Measurements from ENCODE around the gene DLG2.

DLG2 gene

GRCh38 chr11:84215672-84216071, 1411.5 kb downstream of the DLG2 start:
- no peak for DNase-seq (ENCODE audit: low read depth in 2 of 2)

DNA sequence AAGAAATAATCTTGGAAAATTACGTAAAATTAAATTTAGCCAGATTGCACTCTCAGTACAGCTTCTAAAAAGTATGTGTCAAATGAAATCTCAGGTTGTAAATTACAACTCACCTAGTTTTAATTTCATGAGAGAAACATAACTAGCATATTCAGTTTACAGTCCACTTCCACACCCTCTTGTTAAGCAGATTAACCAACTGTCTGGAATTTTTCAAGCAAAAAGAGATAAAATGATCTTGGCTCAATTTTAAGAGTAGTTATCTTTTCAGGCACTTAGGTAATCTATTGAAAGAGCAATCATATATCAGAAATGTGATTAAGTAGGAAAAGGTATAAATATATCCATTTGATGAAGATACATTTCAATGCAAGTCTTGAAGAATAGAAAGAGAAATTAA, 1412.6 kb downstream of the DLG2 start:
- no peak for DNase-seq (ENCODE audit: low read depth in 2 of 2)

DNA sequence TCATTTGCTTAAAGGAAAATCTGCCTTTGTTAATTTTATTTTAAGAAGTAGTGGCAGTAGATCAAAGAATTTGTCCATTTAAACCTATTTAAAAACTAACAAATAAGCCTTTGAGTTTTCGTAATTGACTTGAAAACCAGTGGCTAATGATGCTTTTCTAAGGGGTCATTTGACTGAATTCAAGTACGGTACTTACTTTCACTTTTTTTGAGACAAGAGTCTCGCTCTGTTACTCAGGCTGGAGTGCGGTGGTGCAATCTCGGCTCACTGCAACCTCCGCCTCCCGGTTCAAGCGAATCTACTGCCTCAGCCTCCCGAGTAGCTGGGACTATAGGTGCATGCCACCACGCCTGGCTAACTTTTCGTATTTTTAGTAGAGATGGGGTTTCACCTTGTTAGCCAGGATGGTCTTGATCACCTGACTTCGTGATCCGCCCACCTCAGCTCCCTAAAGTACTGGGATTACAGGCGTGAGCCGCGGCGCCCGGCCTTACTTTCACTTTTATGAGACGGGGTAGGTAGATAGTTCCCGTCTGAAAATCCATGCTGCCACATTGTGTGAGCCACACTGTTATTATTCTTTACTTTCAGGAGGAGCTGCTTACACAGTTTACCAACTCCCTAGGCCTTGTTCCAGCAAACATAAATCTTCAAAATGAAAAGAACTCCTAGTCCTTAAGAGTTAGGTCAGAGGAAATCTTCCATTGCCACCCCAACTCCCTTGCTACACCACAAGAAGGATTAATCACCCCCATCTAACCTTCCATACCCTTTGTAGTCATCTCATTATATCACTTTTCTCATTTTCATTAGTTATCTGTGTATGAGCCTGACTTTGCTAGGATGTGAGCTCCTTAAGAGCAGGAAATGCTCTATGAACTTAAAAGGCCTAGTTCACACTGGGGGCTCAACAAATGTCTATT, 1414.4 kb downstream of the DLG2 start:
- no peak for DNase-seq (ENCODE audit: low read depth in 2 of 2)

DNA sequence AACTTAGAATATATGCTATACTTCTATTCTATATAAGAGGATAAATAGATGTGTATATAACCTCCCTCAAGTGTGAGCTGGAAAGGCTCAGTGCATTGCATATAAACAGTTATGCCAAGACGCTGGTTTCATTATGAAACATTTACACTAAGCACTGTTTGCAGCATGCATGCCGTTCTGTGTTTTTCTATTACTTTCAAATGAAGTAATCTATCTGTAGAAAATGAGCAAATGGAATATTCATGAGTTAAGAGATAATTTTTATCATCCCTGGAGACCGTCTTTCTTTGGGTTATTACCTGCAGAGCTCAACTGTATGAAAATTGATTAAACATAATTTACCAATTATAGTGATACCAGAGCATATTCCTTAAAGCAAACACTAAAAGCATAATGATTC, 1415.2 kb downstream of the DLG2 start:
- DNase-seq (ENCODE audit: low read depth in 2 of 2): no peak

- DNase-seq (ENCODE audit: low read depth in 2 of 2): no peak
These were observed 1432.4 kb downstream of the DLG2 start for GRCh38 chr11:84194696-84195095.

DNA sequence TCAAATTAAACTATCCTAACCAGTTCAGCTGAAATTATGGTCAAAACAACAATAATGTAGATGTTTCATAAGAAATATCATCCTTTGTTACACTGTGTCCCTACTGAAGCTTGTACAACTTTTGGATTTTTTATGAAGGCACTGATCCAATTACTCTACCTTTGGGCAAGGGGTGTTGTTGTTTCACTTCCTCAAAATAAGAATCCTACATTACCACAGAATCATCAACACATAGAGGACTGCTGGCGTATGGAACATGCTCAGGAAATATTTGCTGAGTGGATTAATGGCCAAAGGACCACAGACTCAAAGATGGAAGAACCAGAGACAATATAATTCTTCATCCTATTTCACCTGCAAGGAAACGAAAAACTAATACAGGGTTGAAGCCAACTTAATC, 1433.4 kb downstream of the DLG2 start:
- DNase-seq (ENCODE audit: low read depth in 2 of 2): no peak

DNA sequence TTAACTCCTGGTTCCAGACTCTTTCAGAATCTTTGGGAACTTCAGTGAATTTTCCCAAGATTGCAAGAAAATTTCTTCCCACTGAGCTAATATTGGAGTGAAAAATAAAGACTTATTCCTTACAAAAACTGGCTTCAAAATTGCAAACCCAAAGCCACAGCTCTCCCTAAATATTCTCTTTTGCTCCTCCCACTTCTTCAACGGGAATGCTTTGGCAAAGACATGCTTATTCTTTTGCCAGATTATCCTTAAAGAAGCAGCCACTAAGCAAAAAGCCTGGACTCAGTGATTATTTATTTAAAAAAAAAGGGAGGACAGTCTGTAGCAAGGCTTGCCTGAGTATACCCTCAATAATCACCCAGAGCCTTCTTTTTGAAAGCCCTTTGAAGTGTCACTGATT, 1438.6 kb downstream of the DLG2 start:
- DNase-seq (ENCODE audit: low read depth in 2 of 2): no peak

DNA sequence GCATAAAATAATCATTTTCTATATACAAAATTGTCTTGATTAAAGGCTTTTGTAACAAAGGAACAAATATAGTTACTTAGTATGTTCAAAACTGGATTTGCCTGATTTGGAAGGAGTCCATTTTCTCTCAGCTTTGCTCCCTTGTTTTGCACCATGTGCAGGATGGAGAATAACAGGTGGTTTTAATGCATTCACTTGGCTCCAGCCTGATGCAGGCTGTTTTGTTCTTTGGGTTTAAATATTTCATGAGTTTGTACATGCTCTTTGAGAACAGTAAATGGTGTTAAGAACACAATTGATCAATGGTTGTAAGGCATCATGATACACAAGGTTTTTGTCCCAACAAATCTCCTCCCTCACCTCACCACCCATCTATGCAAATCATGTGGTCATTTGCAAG, 1454.1 kb downstream of the DLG2 start:
- no peak for DNase-seq (ENCODE audit: low read depth in 2 of 2)

DNA sequence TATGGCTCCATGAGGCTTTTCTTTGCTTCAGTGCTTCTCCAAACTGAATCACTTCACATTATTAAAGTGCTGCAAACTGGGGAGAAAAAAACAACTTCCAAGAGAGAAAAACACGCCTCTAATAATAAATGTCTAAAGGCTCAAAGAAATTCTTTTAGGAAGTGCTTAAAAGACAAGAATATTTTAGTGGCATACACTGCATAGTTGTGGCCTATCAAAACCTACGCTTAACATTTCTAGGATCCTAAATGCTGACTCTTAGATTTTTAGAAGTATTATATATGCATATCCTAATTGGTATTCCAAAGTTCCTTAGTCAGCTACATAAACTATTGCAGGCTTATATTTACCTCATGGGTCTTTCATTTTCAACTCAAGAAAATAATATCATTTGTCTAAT, 1462.0 kb downstream of the DLG2 start:
- DNase-seq (ENCODE audit: low read depth in 2 of 2): no peak

DNA sequence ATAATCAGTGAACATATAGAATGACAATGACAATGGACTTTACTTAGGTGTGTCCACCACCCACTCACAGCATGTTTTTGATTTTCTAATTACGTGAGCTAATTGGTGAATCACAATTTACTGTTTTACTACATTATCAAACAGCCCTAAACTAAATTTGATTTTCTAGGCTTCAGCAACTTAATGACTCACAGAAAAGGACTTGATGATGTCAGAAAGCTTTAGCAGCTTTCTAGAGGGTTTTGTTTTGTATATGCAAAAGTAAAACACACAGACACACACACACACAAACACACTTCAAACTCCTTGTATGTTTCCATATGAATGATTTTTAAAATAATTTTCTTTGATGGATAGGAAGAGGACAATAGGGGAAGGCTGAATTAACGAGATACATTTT, 1462.4 kb downstream of the DLG2 start:
- no peak for DNase-seq (ENCODE audit: low read depth in 2 of 2)

- no peak for DNase-seq (ENCODE audit: low read depth in 2 of 2)
These were observed 1464.0 kb downstream of the DLG2 start for GRCh38 chr11:84163116-84163515.

DNA sequence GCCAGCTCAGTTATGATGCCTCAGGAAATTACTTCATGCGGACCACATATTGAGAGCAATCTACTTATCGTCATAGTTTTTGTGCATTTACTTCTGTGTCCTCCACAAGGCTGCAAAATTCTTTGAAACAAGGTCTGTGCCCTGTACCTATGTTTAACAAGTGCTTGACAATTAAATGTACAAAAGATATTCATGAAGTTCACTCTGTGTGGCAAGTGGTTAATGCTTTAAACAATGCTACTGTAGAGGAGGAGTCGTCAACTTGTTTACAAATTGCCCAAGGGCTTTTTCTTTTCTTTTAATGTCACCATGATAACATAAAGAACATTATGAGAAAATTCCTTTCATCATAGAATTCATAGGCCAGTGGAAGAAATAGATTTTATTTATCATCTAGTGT, 1469.5 kb downstream of the DLG2 start:
- DNase-seq (ENCODE audit: low read depth in 2 of 2): no peak

DNA sequence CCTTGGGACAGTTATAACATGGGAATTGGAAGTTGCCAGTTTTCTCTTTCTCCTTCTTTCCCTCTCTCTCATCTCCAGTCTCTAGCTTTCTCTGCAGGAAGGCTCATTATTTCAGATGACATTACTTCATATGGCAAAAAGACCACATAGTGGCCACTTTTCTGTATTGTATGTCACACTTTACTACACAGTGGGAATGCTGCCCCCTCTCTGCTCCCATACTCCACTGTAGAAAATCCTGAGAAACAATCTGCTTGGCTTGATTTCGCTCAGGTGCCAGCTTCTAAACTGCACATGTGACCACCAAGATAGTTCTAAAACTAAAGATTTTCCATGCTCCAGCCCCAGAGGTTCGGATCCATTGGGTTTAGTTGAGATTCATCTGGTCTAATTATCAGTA, 1480.3 kb downstream of the DLG2 start:
- DNase-seq (ENCODE audit: low read depth in 2 of 2): no peak

GRCh38 chr11:84145616-84146185, 1481.4 kb downstream of the DLG2 start:
- no peak for DNase-seq (ENCODE audit: low read depth in 2 of 2)

DNA sequence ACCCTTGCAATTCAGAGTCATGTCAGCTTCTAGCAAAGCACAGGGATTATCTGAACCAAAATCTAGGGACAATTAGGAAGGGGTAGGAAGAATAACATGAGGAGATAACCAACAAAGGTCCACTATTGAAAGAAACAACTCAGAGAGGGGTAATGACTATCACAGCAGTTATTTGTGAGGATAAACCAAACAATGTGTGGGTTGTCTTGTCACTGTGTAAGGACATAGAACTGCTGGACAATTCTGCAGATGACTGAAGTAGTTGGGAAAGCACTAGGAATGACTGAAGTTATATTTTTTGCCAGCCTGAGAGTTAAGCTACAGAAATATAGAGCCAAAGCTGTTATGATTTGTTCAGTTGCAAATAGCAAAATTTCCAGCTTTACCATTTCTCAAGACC, 1482.6 kb downstream of the DLG2 start:
- DNase-seq (ENCODE audit: low read depth in 2 of 2): no peak

- DNase-seq (ENCODE audit: low read depth in 2 of 2): no peak
These were observed 1484.7 kb downstream of the DLG2 start for GRCh38 chr11:84142411-84142810.

GRCh38 chr11:84140386-84141169, 1486.6 kb downstream of the DLG2 start:
- no peak for DNase-seq (ENCODE audit: low read depth in 2 of 2)

GRCh38 chr11:84137960-84138359, 1489.2 kb downstream of the DLG2 start:
- DNase-seq (ENCODE audit: low read depth in 2 of 2): no peak

DNA sequence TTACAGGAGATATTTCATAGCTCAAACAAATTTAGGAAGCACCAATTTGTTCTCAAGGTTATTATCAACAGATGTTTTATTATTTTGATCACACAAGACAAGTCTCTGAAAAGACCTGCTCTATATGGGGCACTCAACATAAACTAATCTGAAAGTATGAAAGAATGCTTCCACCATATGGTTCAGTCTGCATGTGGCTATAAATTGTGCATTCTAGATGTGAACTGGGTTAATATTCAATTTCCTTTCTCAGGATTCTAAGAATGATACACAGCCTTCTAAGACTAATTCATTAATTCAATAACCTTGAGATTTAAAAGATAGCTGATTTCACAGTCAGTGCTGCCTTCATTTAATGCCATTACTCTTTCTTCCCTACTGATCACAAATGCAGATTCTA, 1489.6 kb downstream of the DLG2 start:
- no peak for DNase-seq (ENCODE audit: low read depth in 2 of 2)

- DNase-seq (ENCODE audit: low read depth in 2 of 2): no peak
These were observed 1490.2 kb downstream of the DLG2 start for GRCh38 chr11:84136926-84137325.

- no peak for DNase-seq (ENCODE audit: low read depth in 2 of 2)
These were observed 1496.3 kb downstream of the DLG2 start for GRCh38 chr11:84130646-84131427.
